ENCODE results near the gene NFKB2.

DNA sequence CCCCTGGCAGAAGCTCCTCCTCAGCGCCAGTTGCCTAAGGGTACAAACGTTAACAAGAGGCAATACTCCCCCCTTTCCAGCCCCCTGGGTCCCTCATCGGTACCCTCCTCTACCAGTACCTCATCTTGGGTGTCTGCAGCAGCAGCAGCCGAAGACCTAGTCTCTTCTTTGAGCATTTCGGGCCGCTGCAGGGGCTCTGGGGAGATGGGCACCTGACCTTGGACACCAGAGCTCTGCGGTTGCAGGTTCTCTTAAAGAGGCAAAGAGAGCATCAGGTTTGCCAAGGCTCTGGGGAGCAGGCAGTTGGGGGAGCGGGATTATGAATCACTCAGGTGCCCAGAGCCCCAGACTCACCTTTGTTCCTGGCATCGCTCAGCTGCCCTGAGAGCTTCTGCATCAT, 28.6 kb downstream of the NFKB2 start:
- no peak for TF ChIP-seq CTCF (IDR thresholded peaks at IDR 0.05; ENCODE audit: insufficient read depth, low read length)
- no peak for TF ChIP-seq POLR2AphosphoS5 (IDR thresholded peaks at IDR 0.05; ENCODE audit: low read depth)
- TF ChIP-seq REST (IDR thresholded peaks at IDR 0.05; ENCODE audit: insufficient replicate concordance, low read depth) = no peak
- no peak for TF ChIP-seq GABPA (IDR thresholded peaks at IDR 0.05; ENCODE audit: low read depth)
- TF ChIP-seq SPI1 (IDR thresholded peaks at IDR 0.05; ENCODE audit: borderline replicate concordance, low read depth) = no peak

Measured in HL-60 (cell line).